H1 (cell line): Measurements from ENCODE around the gene ARMS2. TPM values are rescaled to one million over a fixed set of nuclear protein-coding genes. Genes with fewer than 3 reads are reported as not detected.

Experiments
- CHD2 ChIP-seq: IDR thresholded peaks from 2 replicates; pipeline ENCODE4 v1.6.1; 2012; ENCODE audit warnings: low read length, improper control_type of control experiment
- EP300 ChIP-seq, 2 experiments: IDR thresholded peaks; 1 replicate in 1 of 2; 2 replicates in 1 of 2; pipeline ENCODE4 v1.6.1; 2011 to 2012; ENCODE audit warnings: low read depth in 2 of 2, low read length in 2 of 2, mild to moderate bottlenecking in 2 of 2, borderline replicate concordance in 1 of 2, inconsistent platforms in 1 of 2, moderate library complexity in 1 of 2
- KDM1A ChIP-seq: fragments of 200-600, 300-600 bp; sonication (generic); IDR thresholded peaks from 2 replicates; pipeline ENCODE4 v1.7.1; 2016; ENCODE audit warnings: mild to moderate bottlenecking, low read length, borderline replicate concordance
- NRF1 ChIP-seq: IDR thresholded peaks from 2 replicates; pipeline ENCODE4 v1.6.1; 2011; ENCODE audit warnings: mild to moderate bottlenecking, low read depth, low read length, improper control_type of control experiment
- POLR2AphosphoS5 ChIP-seq: IDR thresholded peaks from 2 replicates; pipeline ENCODE4 v1.6.1; 2011; ENCODE audit warnings: low read depth, low read length
- SIX5 ChIP-seq: IDR thresholded peaks from 2 replicates; pipeline ENCODE4 v1.6.1; 2011; ENCODE audit warnings: mild to moderate bottlenecking, low read depth, low read length
- TEAD4 ChIP-seq: IDR thresholded peaks from 2 replicates; pipeline ENCODE4 v1.6.1; 2012; ENCODE audit warnings: low read depth, low read length, inconsistent platforms, mixed read lengths
- ZNF274 ChIP-seq: IDR thresholded peaks from 2 replicates; pipeline ENCODE4 v1.7.0; 2012; ENCODE audit warnings: low read length, borderline replicate concordance; ENCODE audit errors: extremely low read depth
- polyA plus RNA-seq, 7 experiments: library from polyadenylated mRNA; depleted of rRNA in 3 of 7; stranded (reverse) in 5 of 7; unstranded in 2 of 7; fragments of >200 nt in 5 of 7; fragments of 200-250 nt in 2 of 7; gene quantifications; 1 replicate in 5 of 7; 2 replicates in 1 of 7; 4 replicates in 1 of 7; pipeline versions ENCODE4 v1.2.1 to v1.2.3, GENCODE V29; 2011 to 2013; ENCODE audit warnings: missing spikeins in 2 of 7, mixed read lengths in 2 of 7
- total RNA-seq: library from RNA; stranded (reverse); fragmentation: NEBNext Ultra II Directional; extraction: Animal tissue kit (Norgen Biotek cat#: 25700); gene quantifications from 2 replicates; pipeline ENCODE4 v1.2.1, GENCODE V29; 2021

Gene ARMS2
- total and polyA plus RNA-seq, 2 of the 8 experiments (the other 6 are each of a cell fraction or from before 2014, with no cell fraction given): not detected

- TF ChIP-seq EP300 (IDR thresholded peaks at IDR 0.05; ENCODE audit: borderline replicate concordance in 1 of 2, low read depth in 2 of 2, low read length in 2 of 2) (no peak), KDM1A (no peak), TEAD4 (no peak), ZNF274 (no peak), CHD2 (no peak), POLR2AphosphoS5 (no peak), NRF1 (no peak), SIX5 (no peak)
These were observed 39.3 kb downstream of the ARMS2 start (continued) for GRCh38 chr10:122493761-122494160.
